Keratinocyte (primary cell): ENCODE measurements around the gene PRKN.

Experiments used
- EZH2 ChIP-seq: IDR thresholded peaks from one replicate; pipeline ENCODE4 v1.6.1; 2012; ENCODE audit warnings: inconsistent platforms, mild to moderate bottlenecking, low read length, moderate library complexity
- TF ChIP-seq, protein P1 (sequence below), 3 experiments: IDR thresholded peaks in 1 of 3; conservative IDR thresholded peaks in 1 of 3; optimal IDR thresholded peaks in 1 of 3; 2 replicates in 2 of 3; 3 replicates in 1 of 3; pipeline versions ENCODE3 to v1.5.1; 2011; ENCODE audit warnings: low read length in 3 of 3, mild to moderate bottlenecking in 3 of 3, moderate library complexity in 2 of 3, control low read depth in 1 of 3, inconsistent platforms in 1 of 3; ENCODE audit not compliant: insufficient read depth in 2 of 3; ENCODE audit errors: extremely low read depth in 1 of 3

DNA sequence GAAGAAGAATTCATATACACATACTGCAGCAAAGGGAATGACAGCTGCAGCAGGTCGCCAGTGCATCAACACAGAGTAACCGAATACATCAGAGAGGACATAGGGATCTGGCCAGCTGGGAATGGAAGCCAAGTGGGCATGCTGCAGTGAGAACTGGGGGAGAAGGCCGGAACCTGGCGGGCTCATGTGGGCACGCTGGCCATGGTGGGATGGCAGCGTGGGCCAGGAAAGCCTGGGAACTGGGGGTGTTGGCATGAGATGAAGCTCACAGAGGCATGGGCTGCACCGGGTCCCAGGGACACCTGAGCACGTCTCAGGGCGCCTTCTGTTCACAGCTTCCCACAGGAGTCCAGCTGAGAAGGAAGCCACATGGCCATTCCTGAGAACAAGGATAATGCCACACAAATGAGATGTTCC is 1314.2 kb downstream of the PRKN start:
- TF ChIP-seq EZH2, result no peak
- TF ChIP-seq, protein P1, sequence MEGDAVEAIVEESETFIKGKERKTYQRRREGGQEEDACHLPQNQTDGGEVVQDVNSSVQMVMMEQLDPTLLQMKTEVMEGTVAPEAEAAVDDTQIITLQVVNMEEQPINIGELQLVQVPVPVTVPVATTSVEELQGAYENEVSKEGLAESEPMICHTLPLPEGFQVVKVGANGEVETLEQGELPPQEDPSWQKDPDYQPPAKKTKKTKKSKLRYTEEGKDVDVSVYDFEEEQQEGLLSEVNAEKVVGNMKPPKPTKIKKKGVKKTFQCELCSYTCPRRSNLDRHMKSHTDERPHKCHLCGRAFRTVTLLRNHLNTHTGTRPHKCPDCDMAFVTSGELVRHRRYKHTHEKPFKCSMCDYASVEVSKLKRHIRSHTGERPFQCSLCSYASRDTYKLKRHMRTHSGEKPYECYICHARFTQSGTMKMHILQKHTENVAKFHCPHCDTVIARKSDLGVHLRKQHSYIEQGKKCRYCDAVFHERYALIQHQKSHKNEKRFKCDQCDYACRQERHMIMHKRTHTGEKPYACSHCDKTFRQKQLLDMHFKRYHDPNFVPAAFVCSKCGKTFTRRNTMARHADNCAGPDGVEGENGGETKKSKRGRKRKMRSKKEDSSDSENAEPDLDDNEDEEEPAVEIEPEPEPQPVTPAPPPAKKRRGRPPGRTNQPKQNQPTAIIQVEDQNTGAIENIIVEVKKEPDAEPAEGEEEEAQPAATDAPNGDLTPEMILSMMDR (optimal IDR thresholded peaks at IDR 0.05 in 1 of 3, IDR thresholded peaks at IDR 0.05 in 1 of 3, conservative IDR thresholded peaks at IDR 0.05 in 1 of 3; ENCODE audit: extremely low read depth in 1 of 3, insufficient read depth in 2 of 3, low read length in 3 of 3), result no peak
